GM21447 (cell line): ENCODE data around the gene PHACTR2.
"Not testable (repeated sequence)": the region's sequence is repeated elsewhere in the genome, so short reads cannot be mapped to it uniquely, and the experiment has no call there.

ENCODE experiments used
- ATAC-seq: cut with Tn5 transposase; IDR thresholded peaks from one replicate; pipeline ENCODE4 v1.9.1; 2021; ENCODE audit not compliant: unreplicated experiment

Gene PHACTR2

DNA sequence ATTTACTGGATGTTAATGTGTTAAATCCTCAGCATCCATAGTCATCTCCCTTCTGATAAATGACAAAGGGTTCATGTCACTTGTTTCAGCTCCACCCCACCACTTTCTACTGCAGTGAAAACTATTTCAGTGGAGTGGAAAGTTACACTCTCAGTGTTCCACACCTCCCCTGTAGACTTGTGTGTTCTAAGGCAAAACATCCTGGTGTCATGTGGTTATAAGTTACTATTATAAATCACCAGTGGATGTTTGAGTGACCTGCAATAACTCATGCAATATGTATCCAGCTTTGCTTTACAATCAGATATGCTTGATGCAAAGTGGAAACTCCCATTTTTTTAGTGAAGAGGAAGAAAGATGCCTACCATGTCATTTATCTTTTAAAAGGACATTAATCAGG, 83.3 kb downstream of the PHACTR2 start:
- no peak for ATAC-seq

- no peak for ATAC-seq
Measured at GRCh38 chr6:143762126-143762525, 84.4 kb downstream of the PHACTR2 start.

DNA sequence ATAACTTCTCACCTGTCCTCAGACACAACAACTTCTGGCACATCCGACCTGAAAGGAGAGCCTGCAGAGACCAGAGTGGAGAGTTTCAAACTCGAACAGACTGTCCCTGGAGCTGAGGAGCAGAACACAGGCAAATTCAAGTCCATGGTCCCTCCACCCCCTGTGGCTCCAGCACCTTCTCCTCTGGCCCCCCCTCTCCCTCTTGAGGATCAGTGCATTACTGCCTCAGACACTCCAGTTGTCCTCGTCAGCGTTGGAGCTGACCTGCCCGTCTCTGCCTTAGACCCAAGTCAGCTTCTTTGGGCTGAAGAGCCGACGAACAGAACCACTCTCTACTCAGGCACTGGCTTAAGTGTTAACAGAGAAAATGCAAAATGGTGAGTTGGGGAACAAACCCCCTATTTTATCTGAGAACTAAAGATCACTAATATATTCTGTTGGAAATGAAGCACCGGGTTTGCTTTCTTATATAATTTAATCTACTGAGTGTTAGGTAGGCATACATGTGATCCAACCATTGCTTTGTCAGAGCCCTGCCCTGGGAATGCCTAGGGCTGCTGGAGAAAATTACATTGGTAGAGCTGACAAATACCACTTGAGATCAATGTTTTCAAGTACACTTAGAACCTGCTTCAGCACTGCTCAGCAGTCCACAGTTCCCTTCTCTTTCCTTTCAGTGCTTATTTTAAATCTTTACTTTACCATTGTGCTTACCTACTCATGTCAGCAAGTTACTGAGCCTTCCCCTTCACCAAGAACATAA, 87.8 kb downstream of the PHACTR2 start:
- ATAC-seq = no peak

DNA sequence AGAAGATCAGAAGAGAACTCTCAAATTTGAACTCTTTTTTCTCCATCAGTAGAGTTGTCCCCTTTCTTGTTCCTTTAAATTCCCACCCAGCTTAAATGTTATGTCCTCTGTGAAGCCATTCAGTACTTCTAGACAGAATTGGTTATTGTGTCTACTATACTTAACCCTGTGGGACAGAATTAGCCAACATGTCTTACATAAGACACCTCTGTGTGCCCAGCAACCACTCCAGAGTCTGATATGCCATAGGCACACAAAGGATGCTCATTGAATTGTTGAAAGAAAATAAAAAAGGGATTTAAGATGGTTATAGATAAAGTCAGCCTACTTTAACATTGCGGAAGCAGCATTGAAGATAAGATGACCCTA, 88.4 kb downstream of the PHACTR2 start:
- ATAC-seq = no peak

- no peak for ATAC-seq
Measured at GRCh38 chr6:143767433-143767832, 89.7 kb downstream of the PHACTR2 start.

GRCh38 chr6:143772116-143773086, 94.6 kb downstream of the PHACTR2 start:
- ATAC-seq = no peak

DNA sequence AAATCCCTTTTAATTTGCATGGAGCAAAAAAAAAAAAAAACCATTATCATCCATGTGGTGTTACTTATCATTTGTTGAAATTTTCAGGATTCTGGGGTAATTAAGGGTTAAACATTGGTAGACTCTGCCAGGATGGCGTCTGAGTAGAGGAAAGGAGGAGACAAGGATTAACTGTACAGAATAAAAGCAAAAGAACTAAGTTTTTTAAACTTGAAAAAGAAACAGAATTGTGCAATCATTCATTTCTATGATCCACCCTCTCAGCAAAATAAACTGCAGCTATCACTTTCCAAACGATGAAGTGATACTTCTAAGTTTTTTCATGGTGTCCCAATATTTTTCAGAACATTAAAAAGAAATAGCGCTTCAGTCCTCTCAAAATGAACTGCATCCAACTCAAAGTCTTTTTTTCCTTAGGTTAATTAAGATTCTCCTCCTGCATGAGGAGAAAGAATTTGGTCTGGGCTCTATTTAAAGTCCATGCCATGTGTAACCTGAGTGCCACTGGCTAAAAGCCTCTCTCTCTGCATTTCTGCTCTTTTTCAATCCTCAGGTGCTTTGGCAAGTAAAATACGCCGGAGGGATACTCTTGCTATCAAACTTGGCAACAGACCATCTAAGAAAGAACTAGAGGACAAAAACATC, 95.9 kb downstream of the PHACTR2 start:
- ATAC-seq = no peak

- no peak for ATAC-seq
Measured at GRCh38 chr6:143774347-143774746, 96.6 kb downstream of the PHACTR2 start.

GRCh38 chr6:143775336-143775735, 97.6 kb downstream of the PHACTR2 start:
- ATAC-seq = no peak

DNA sequence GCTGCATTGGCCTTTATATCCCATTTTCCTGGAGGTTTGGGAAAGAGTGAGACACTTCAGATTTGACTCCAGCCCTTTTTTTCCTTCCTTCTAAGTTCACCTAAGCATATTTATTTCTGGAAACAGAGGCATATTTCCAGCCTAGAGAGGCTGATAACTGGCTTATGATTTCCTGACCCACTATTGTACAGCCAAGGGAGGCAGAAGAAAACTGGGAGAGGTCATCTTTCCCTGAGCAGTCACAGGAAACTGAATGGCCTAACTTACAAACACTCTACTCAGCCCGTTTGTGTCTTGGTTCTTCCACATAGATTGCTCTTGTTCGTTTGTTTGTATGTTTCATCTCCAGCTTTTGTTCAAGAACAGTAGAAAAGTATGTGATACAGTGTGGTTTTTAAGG, 101.2 kb downstream of the PHACTR2 start:
- ATAC-seq = no peak

- ATAC-seq = no peak
Measured at GRCh38 chr6:143782481-143782880, 104.7 kb downstream of the PHACTR2 start.

DNA sequence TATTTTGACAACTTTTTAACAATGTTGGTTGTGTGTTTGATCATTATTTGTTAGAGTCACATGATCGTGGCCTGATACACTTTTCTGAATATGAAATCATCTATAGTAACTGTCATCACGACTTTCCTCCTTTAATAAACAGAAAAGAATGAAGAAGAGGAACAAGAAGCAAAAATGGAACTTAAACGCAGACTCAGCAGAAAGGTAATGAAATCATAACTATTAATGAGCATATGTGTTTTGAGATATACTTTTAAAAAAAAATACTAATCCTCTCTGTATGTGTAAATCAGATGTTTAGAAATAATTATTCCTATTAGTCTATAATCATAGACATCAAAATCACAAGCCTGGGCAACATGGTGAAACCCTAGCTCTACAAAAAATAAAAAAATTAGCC, 105.3 kb downstream of the PHACTR2 start:
- no peak for ATAC-seq

GRCh38 chr6:143784316-143784715, 106.6 kb downstream of the PHACTR2 start:
- ATAC-seq = no peak

DNA sequence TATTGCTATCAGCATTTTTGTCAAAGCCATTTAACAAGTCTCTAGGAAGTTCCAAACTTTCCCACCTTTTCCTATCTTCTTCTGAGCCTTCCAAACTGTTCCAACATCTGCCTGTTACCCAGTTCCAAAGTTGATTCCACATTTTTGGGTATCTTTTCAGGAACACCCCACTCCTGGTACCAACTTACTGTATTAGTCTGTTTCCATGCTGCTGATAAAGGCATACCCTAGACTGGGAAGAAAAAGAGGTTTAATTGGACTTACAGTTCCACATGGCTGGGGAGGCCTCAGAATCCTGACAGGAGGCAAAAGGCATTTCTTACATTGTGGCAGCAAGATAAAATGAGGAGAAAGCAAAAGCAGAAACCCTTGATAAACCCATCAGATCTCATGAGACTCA, 108.6 kb downstream of the PHACTR2 start:
- ATAC-seq = not testable (repeated sequence)

DNA sequence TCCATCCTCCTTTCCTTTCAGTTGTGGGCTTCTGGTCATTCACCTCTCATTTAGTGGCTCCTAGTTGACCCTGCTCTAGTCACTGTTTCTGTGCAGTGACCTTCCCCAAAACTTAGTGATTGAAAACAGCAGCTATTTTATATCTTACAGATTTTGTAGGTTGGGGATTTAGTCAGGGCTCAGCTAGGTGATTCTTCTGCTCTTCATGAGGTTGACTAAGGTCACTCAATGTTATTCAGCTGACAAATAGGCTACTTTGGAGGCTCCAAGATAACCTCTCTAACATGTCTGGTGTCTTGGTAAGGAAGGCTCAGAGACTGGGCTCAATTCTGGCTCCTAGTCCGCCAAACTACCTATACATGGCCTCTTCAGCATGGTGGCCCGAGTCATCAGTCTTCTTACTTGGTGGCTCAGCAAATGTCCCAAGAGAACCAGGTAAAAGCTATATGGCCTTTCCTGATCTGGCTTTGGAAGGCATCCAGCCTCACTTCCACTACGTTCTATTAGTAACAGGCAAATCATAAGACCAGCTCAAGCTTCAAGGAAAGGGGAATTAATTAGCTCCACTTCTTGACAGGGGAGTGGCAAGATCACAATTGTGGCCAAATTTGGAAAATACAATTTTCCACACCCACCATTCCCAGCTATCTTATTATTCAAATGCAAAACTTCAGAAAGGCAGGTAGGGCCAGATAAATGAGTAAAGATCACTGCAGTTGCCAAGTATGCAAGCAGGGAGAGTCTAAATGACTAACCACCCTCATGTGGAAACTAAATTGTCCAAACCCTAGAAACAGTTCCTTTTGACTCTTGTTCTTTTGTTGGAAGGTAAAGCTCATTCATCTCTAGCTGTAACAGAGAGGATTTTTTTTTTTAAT, 114.9 kb downstream of the PHACTR2 start:
- ATAC-seq = no peak

DNA sequence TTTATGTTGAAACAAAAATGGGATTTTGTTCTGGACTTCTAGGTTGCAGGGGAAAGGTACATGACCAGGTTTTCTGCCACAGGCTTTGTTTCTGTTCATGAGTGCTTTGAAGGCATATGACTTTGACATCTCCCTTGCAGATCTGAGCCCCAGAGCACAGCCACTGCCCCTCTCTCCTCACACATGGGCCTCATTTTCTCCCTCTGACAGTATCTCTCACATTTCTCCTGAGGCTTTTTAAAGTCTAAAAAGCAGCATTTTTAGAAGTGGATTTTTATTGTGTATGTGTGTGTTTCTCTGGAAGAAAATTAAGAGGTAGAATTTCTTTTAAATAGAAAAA, 115.5 kb downstream of the PHACTR2 start:
- no peak for ATAC-seq

- not testable (repeated sequence) for ATAC-seq
Measured at GRCh38 chr6:143796551-143796950, 118.8 kb downstream of the PHACTR2 start.

DNA sequence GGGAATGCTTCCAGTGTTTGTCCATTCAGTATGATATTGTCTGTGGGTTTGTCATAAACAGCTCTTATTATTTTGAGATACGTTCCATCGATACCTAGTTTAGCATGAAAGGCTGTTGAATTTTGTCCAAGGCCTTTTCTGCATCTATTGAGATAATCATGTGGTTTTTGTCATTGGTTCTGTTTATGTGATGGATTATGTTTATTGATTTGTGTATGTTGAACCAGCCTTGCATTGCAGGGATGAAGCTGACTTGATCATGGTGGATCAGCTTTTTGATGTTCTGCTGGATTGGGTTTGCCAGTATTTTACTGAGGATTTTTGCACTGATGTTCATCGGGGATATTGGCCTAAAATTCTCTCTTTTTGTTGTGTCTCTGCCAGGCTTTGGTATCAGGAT, 120.7 kb downstream of the PHACTR2 start:
- ATAC-seq = not testable (repeated sequence)

DNA sequence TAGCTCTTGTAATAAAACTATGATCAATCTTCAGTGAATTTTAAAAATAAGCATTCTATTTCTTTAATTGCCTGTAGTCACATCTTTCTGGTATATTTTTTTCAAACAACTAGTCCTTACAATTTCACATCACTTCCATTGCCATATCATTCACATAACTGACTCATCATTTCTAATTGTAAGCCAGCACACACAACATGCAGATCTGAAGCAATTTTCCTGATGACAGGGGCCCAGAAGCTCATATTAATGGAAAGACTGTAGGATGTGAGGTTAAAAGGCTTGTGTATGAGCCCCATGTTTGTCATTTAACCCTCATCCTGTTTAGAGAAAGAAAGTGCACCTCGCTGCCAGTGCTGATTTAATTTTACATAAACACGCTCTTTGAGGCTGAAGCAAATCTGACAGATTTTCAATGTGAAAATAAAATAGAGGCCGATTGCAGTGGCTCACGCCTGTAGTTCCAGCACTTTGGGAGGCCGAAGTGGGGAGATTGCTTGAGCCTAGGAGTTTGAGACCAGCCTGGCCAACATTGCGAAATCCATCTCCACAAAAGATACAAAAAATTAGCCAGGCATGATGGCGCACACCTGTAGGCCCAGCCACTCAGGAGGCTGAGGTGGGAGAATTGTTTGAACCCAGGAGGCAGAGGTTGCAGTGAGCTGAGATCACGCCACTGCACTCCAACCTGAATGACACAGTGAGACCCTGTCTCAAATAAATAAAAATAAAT, 125.2 kb downstream of the PHACTR2 start:
- no peak for ATAC-seq
